HEK293 (cell line): Measurements from ENCODE around the gene CIZ1.
A peak's percentile ranks its signal among the peaks of the same experiment; 100 is the strongest.

ENCODE experiments used
- BCL11A ChIP-seq: fragments of 450-650 bp; formaldehyde crosslinking; IDR thresholded peaks from 2 replicates; pipeline ENCODE4 v1.5.1; 2016; ENCODE audit warnings: low read depth, missing biosample characterization, missing genetic modification characterization
- GLI2 ChIP-seq: fragments of 450-650 bp; formaldehyde crosslinking; IDR thresholded peaks from 2 replicates; pipeline ENCODE4; 2017; ENCODE audit warnings: missing biosample characterization, missing genetic modification characterization, low read depth, borderline replicate concordance
- GLIS2 ChIP-seq: fragments of 450-650 bp; formaldehyde crosslinking; IDR thresholded peaks from 2 replicates; pipeline ENCODE4 v1.5.1; 2016; ENCODE audit warnings: missing biosample characterization, missing genetic modification characterization
- IKZF3 ChIP-seq: fragments of 450-650 bp; IDR thresholded peaks from 2 replicates; pipeline ENCODE4 v1.5.0; 2018; ENCODE audit warnings: missing biosample characterization, mild to moderate bottlenecking, missing genetic modification characterization, moderate library complexity
- PATZ1 ChIP-seq: fragments of 450-650 bp; formaldehyde crosslinking; IDR thresholded peaks from 2 replicates; pipeline ENCODE4 v1.5.1; 2016; ENCODE audit warnings: missing biosample characterization, missing genetic modification characterization
- PRDM10 ChIP-seq: fragments of 450-650 bp; formaldehyde crosslinking; IDR thresholded peaks from 2 replicates; pipeline ENCODE4 v1.5.1; 2016; ENCODE audit warnings: missing biosample characterization, missing genetic modification characterization
- PRDM4 ChIP-seq: fragments of 450-650 bp; formaldehyde crosslinking; IDR thresholded peaks from 2 replicates; pipeline ENCODE4 v1.5.1; 2017; ENCODE audit warnings: missing biosample characterization, missing genetic modification characterization
- ZBTB10 ChIP-seq: fragments of 450-650 bp; formaldehyde crosslinking; IDR thresholded peaks from 2 replicates; pipeline ENCODE4 v1.5.1; 2016; ENCODE audit warnings: missing biosample characterization, missing genetic modification characterization
- ZBTB48 ChIP-seq: fragments of 450-650 bp; formaldehyde crosslinking; IDR thresholded peaks from 2 replicates; pipeline ENCODE4 v1.5.1; 2016; ENCODE audit warnings: missing biosample characterization, missing genetic modification characterization
- ZBTB49 ChIP-seq: fragments of 450-650 bp; formaldehyde crosslinking; IDR thresholded peaks from 2 replicates; pipeline ENCODE4 v1.5.1; 2016; ENCODE audit warnings: missing biosample characterization, missing genetic modification characterization, low read depth
- ZFP37 ChIP-seq: fragments of 450-650 bp; formaldehyde crosslinking; IDR thresholded peaks from 2 replicates; pipeline ENCODE4 v1.5.1; 2016; ENCODE audit warnings: missing biosample characterization, missing genetic modification characterization
- ZFP41 ChIP-seq: fragments of 450-650 bp; formaldehyde crosslinking; IDR thresholded peaks from 2 replicates; pipeline ENCODE4 v1.5.1; 2016; ENCODE audit warnings: missing biosample characterization, missing genetic modification characterization, borderline replicate concordance
- ZNF169 ChIP-seq: fragments of 450-650 bp; formaldehyde crosslinking; IDR thresholded peaks from 2 replicates; pipeline ENCODE4 v1.5.1; 2016; ENCODE audit warnings: missing biosample characterization, missing genetic modification characterization
- ZNF23 ChIP-seq: fragments of 450-650 bp; formaldehyde crosslinking; IDR thresholded peaks from 2 replicates; pipeline ENCODE4 v1.5.1; 2016; ENCODE audit warnings: missing biosample characterization, missing genetic modification characterization, borderline replicate concordance
- ZNF302 ChIP-seq: fragments of 450-650 bp; formaldehyde crosslinking; IDR thresholded peaks from 2 replicates; pipeline ENCODE4 v1.5.1; 2016; ENCODE audit warnings: missing biosample characterization, missing genetic modification characterization, low read depth
- ZNF354C ChIP-seq: fragments of 450-650 bp; formaldehyde crosslinking; IDR thresholded peaks from 2 replicates; pipeline ENCODE4 v1.5.1; 2016; ENCODE audit warnings: missing biosample characterization, missing genetic modification characterization, low read depth, borderline replicate concordance
- ZNF426 ChIP-seq: fragments of 450-650 bp; formaldehyde crosslinking; IDR thresholded peaks from 2 replicates; pipeline ENCODE4 v1.5.1; 2017; ENCODE audit warnings: missing biosample characterization, missing genetic modification characterization, mild to moderate bottlenecking, inconsistent platforms, moderate library complexity
- ZNF561 ChIP-seq: fragments of 450-650 bp; IDR thresholded peaks from 2 replicates; pipeline ENCODE4 v1.5.1; 2018; ENCODE audit warnings: missing biosample characterization, missing genetic modification characterization, borderline replicate concordance
- ZNF692 ChIP-seq: fragments of 450-650 bp; formaldehyde crosslinking; IDR thresholded peaks from 2 replicates; pipeline ENCODE4 v1.5.1; 2016; ENCODE audit warnings: missing biosample characterization, missing genetic modification characterization

Gene CIZ1

GRCh38 chr9:128125580-128126354, 65.6 kb downstream of the CIZ1 start (continued):
- TF ChIP-seq PRDM10 (tag by site-specific recombination) (no peak), ZBTB48 (0 out of 2 replicates have a peak, but pooled peaks have one; percentile 10), ZNF426 (tag by site-specific recombination) (no peak), ZFP37 (tag by site-specific recombination) (no peak), ZBTB49 (tag by site-specific recombination) (no peak), ZFP41 (no peak), ZNF354C (no peak), ZNF23 (tag by site-specific recombination) (no peak), ZNF169 (tag by site-specific recombination) (no peak), GLI2 (tag by site-specific recombination) (no peak), PATZ1 (0 out of 2 replicates have a peak, but pooled peaks have one; percentile 29), BCL11A (tag by site-specific recombination) (no peak), ZNF561 (no peak), GLIS2 (tag by site-specific recombination) (peak; percentile 48; the same call in 1 of the 2 replicates), ZNF302 (tag by site-specific recombination) (no peak), PRDM4 (tag by site-specific recombination) (no peak), IKZF3 (tag by site-specific recombination) (no peak), ZBTB10 (tag by site-specific recombination) (no peak), ZNF692 (tag by site-specific recombination) (no peak)
